Measurements from ENCODE around the gene VSTM2L. TPM values are rescaled to one million over a fixed set of nuclear protein-coding genes. Genes with fewer than 3 reads are reported as not detected.

VSTM2L gene
- polyA plus RNA-seq, 3 donors, result 0.78 to 0.90 (median 0.82) TPM

- H3K27ac ChIP-seq (ENCODE audit: low read depth, low read length), result no peak overlapping the region
- 85 to 88% (median 85%) methylated on average over 7 of the region's 7 CpGs for WGBS, 3 donors
These were observed 69.5 kb downstream of the VSTM2L start for GRCh38 chr20:37972256-37973058.

- WGBS, 3 donors, result 90 to 92% (median 90%) methylated on average over 12 of the region's 12 CpGs
- no peak overlapping the region for H3K27ac ChIP-seq (ENCODE audit: low read depth, low read length)
These were observed 70.4 kb downstream of the VSTM2L start for GRCh38 chr20:37973059-37973910.

DNA sequence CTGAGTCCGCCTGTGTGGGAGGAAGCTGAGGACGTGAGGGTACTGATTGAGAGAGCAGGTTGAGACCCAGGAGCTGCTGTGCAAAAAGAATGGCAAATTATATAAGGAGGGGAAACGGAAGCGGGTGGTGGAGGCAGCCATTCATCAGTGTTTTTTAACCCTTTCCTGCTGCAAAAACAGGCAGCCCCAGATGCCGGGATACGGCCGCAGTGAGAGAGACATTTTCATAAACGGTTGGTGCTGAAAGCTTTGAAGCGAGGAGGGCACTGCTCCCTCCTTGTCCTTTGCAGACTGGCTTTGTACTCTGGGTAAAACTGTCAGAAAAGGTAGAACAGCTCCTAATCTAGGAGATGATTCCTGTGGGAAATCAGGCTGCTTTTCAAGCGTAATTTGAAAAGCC lies 74.0 kb downstream of the VSTM2L start:
- WGBS, 3 donors, result 48 to 67% (median 55%) methylated on average over 10 of the region's 10 CpGs
- H3K27ac ChIP-seq (ENCODE audit: low read depth, low read length), result no peak overlapping the region

DNA sequence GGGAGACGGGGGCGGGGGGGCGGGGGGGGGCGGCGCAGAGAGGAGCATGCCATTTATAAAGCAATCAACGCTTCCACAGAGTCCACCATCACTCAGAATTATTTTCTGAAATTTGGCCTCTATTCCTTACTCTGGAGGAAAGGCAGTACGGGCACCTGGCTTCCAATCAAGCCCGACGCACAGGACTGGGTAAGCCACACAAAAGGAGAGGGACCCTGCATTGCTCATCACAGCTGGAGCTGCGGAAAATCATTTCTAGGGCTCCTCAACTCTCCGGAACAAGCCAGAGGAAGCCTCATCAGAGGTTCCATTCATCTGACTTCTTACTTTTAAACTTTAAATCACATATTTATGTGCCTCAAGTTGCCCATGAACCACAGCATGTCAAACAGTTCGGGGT lies 74.4 kb downstream of the VSTM2L start:
- 34 to 60% (median 54%) methylated on average over 7 to 12 of the region's 12 CpGs for WGBS, 3 donors
- no peak overlapping the region for H3K27ac ChIP-seq (ENCODE audit: low read depth, low read length)

DNA sequence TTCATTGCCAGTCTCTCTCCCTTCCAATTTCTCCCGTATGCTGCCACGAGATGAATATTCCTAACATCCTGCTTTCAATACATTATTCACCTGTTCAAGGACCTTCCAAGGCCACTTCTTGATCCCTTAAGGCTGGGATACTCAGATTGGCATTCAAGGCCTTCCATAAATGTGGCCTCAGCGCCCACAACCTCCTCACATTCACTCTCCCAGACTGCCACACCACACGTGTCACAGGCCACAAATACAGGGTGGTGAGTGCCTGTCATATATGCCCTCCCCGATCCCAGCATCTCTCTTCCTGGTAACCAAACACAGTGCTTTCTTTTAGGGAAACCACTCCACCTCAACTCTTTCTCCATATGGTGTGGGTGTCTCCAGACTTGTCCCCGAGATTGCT lies 74.9 kb downstream of the VSTM2L start:
- WGBS, 3 donors, result 84 to 90% (median 86%) methylated on average over 6 of the region's 6 CpGs
- no peak overlapping the region for H3K27ac ChIP-seq (ENCODE audit: low read depth, low read length)

DNA sequence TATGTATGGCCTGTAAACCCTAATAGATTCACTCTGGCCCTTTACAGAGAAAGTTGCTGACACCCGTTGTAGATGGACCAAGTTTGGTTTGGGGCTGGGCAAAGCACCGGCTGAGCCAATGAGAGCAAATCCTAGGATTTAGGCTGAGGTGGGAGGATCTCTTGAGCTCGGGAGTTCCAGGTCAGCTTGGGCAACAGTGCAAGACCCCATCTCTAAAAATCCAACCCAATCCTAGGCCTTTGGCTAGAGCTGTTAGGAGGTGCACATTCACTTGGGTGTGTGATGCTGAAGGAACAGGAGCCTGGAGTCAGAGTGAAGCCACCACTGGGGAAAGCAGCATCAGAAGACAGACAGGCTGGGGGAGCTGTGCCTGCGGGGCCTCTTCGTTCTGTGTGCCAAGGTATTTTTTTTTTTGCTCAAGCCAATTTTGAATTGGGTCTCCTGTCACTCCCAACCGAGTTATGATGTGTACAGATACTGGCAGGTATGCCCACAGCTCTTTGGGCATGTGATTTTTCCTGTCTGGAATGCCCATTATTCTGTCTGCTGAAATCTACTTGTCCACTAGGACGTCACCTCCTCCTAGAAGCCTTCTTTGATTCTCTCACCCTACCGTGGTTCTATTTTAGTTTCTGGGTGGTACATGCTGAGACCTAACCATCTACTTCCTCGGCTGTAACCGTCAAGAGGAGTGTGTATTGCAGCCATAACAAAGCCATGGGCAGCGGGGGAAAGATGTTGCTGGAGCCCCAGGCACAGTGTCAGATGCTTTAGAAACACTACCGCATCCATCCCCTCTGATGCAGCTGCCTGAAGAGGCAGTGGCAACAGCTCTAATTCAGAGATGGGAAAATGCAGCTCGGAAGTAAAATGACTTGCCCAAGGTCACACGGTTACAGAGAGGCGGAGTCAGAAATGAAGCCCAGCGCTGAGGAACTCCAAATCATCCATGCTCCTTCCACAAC lies 76.4 kb downstream of the VSTM2L start:
- H3K27ac ChIP-seq (ENCODE audit: low read depth, low read length), result no peak overlapping the region
- 90 to 92% (median 92%) methylated on average over 16 of the region's 16 CpGs for WGBS, 3 donors

DNA sequence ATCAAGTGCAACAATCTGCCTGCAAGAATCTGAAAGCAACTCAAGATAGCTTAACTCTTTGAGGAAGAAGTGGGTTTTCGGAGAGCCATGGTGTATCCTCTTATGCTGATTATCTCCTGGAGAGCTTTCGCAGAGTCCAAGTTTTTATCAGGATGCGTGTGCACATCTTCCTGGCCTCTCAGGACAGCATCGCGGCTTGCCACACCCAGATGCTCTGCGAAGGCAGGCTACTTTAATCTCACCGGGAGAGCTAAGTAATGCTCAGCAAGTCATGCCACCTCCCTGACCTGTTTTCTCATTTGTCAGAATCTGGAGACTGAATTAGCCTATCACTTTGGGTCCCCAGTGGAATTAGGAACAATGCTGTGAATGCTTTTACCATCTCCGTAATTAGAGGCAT lies 77.5 kb downstream of the VSTM2L start:
- no peak overlapping the region for H3K27ac ChIP-seq (ENCODE audit: low read depth, low read length)
- WGBS, 3 donors, result 80 to 84% (median 81%) methylated on average over 8 of the region's 8 CpGs

GRCh38 chr20:37980876-37981275 lies 77.9 kb downstream of the VSTM2L start:
- no peak overlapping the region for H3K27ac ChIP-seq (ENCODE audit: low read depth, low read length)
- 93 to 96% (median 94%) methylated on average over 6 of the region's 6 CpGs for WGBS, 3 donors

- no peak overlapping the region for H3K27ac ChIP-seq (ENCODE audit: low read depth, low read length)
- 97 to 98% (median 97%) methylated on average over 8 of the region's 8 CpGs for WGBS, 3 donors
These were observed 78.6 kb downstream of the VSTM2L start for GRCh38 chr20:37981568-37981967.

DNA sequence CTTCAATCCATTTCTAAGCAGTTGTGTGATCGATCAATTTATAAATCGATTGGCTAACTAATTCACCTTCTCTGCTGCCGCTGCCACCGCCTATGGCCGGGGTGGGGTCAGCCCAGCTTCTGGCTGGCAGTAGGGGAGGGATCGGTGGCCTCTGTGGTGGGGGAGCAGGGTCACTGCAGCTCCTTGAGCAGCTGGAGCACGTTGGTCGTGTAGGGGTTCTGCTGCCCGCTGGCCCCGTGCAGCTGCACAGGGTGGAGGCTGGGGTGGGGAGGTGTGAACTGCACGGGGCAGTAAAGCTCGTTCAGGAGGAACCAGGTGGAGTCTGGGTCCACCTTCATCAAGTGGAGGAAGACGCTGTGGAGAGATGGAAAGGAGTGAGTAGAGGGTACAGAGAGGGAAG lies 80.4 kb downstream of the VSTM2L start:
- H3K27ac ChIP-seq (ENCODE audit: low read depth, low read length), result no peak overlapping the region
- 91 to 94% (median 92%) methylated on average over 13 of the region's 13 CpGs for WGBS, 3 donors

GRCh38 chr20:37984018-37984785 lies 81.3 kb downstream of the VSTM2L start:
- 69 to 78% (median 78%) methylated on average over 14 of the region's 14 CpGs for WGBS, 3 donors
- no peak overlapping the region for H3K27ac ChIP-seq (ENCODE audit: low read depth, low read length)

- H3K27ac ChIP-seq (ENCODE audit: low read depth, low read length), result no peak overlapping the region
- 64 to 72% (median 71%) methylated on average over 9 of the region's 9 CpGs for WGBS, 3 donors
These were observed 83.3 kb downstream of the VSTM2L start for GRCh38 chr20:37986044-37986858.

- H3K27ac ChIP-seq (ENCODE audit: low read depth, low read length), result no peak overlapping the region
- 57 to 75% (median 70%) methylated on average over 9 of the region's 9 CpGs for WGBS, 3 donors
These were observed 84.1 kb downstream of the VSTM2L start for GRCh38 chr20:37986873-37987601.

- no peak overlapping the region for H3K27ac ChIP-seq (ENCODE audit: low read depth, low read length)
- 75 to 88% (median 87%) methylated on average over 12 of the region's 12 CpGs for WGBS, 3 donors
These were observed 84.8 kb downstream of the VSTM2L start for GRCh38 chr20:37987602-37988290.

- 96 to 98% (median 97%) methylated on average over 5 of the region's 5 CpGs for WGBS, 3 donors
- H3K27ac ChIP-seq (ENCODE audit: low read depth, low read length), result no peak overlapping the region
These were observed 85.5 kb downstream of the VSTM2L start for GRCh38 chr20:37988306-37988954.
